GM12878 (cell line): Measurements from ENCODE around the gene DCDC1. TPM values are rescaled to one million over a fixed set of nuclear protein-coding genes. Genes with fewer than 3 reads are reported as not detected.

Source experiments
- ATAC-seq: fragments of 200-7000 bp; cut with Tn5 transposase; 3 replicates; pipeline ENCODE4 v1.9.1; 2020; ENCODE audit warnings: mild to moderate bottlenecking, moderate library complexity
- BruUV-seq: library from RNA; stranded (reverse); fragments of 400-500 nt; replicated peaks from 2 replicates; lab custom pipeline; 2021; lab: Mats Ljungman, UMichigan
- CTCF ChIA-PET: fragments of 300-600 bp; sonication (Branson Sonifier 250); formaldehyde crosslinking; extraction: SDS; loops from one replicate; lab custom pipeline; 2021; ENCODE audit warnings: inconsistent platforms; lab: Yijun Ruan, JAX
- POLR2A ChIA-PET: fragments of 350-600 bp; formaldehyde crosslinking; extraction: SDS; loops from one replicate; lab custom pipeline; 2021; ENCODE audit warnings: inconsistent platforms; lab: Charles Lee
- RAD21 ChIA-PET: fragments of 300-600 bp; sonication (Branson Sonifier 250); formaldehyde crosslinking; loops from one replicate; lab custom pipeline; 2023; ENCODE audit warnings: antibody characterized with exemption; ENCODE audit not compliant: unreplicated experiment; lab: Charles Lee
- SMC1A ChIA-PET: fragments of 300-600 bp; sonication (Branson Sonifier 250); formaldehyde crosslinking; loops from one replicate; lab custom pipeline; 2023; ENCODE audit not compliant: unreplicated experiment, uncharacterized antibody; lab: Charles Lee
- DNase-seq: peaks from one replicate; pipeline ENCODE4 v3.0.0-alpha.2; 2011; ENCODE audit warnings: low read depth, low spot score
- FAIRE-seq: peaks from 3 replicates; lab custom pipeline; 2011; peaks lifted over from hg19 to GRCh38; lab: Jason Lieb, UNC
- H2AFZ ChIP-seq: 2 replicates; pipeline ENCODE4 v1.6.0; 2011; ENCODE audit warnings: low read depth, low read length, control low read depth; ENCODE audit not compliant: control insufficient read depth
- H3K27ac ChIP-seq: 2 replicates; pipeline ENCODE4 v1.5.1; 2011; ENCODE audit warnings: control low read depth; ENCODE audit not compliant: control insufficient read depth, insufficient read depth
- H3K27me3 ChIP-seq, 2 experiments: replicated peaks in 1 of 2; 2 replicates each; pipeline versions ENCODE4 v1.6.0 to v1.6.1; 2011; ENCODE audit warnings: low read length in 1 of 2; ENCODE audit not compliant: control insufficient read depth in 2 of 2, insufficient read depth in 2 of 2
- H3K36me3 ChIP-seq, 2 experiments: 2 replicates each; pipeline ENCODE4 v1.5.1; 2011; ENCODE audit warnings: low read length in 1 of 2; ENCODE audit not compliant: control insufficient read depth in 2 of 2, insufficient read depth in 2 of 2
- H3K4me1 ChIP-seq: 2 replicates; pipeline ENCODE4 v1.6.1; 2011; ENCODE audit warnings: mild to moderate bottlenecking, low read length, moderate library complexity, mixed read lengths; ENCODE audit not compliant: control insufficient read depth, insufficient read depth
- H3K4me2 ChIP-seq: 2 replicates; pipeline ENCODE4 v1.6.0; 2011; ENCODE audit warnings: control low read depth; ENCODE audit not compliant: control insufficient read depth, insufficient read depth
- H3K4me3 ChIP-seq: fragments of 200-600 bp; sonication (generic); 2 replicates; pipeline ENCODE4 v1.5.1; 2016
- H3K79me2 ChIP-seq: 2 replicates; pipeline ENCODE4 v1.6.0; 2011; ENCODE audit warnings: low read length; ENCODE audit not compliant: control insufficient read depth, insufficient read depth
- H3K9ac ChIP-seq: 2 replicates; pipeline ENCODE4 v1.8.0; 2011; ENCODE audit warnings: low read length, control low read depth, mixed read lengths; ENCODE audit not compliant: control insufficient read depth, insufficient read depth
- H3K9me3 ChIP-seq: replicated peaks from 3 replicates; pipeline ENCODE4 v1.5.1; 2011; ENCODE audit warnings: mild to moderate bottlenecking, low read length; ENCODE audit not compliant: control insufficient read depth, insufficient read depth
- H4K20me1 ChIP-seq: 2 replicates; pipeline ENCODE4 v1.6.0; 2011; ENCODE audit not compliant: control insufficient read depth, insufficient read depth
- BCL11A ChIP-seq: IDR thresholded peaks from 2 replicates; pipeline ENCODE4 v1.6.1; 2011; ENCODE audit warnings: low read depth, low read length
- CHD4 ChIP-seq: fragments of 200-600 bp; sonication (generic); IDR thresholded peaks from 2 replicates; pipeline ENCODE4 v1.6.1; 2016; ENCODE audit warnings: mild to moderate bottlenecking
- CREM ChIP-seq: IDR thresholded peaks from 2 replicates; pipeline ENCODE4 v1.6.1; 2014; ENCODE audit warnings: antibody characterized with exemption, low read depth
- E2F4 ChIP-seq: IDR thresholded peaks from 2 replicates; pipeline ENCODE4 v1.6.1; 2012; ENCODE audit warnings: low read depth, low read length, improper control_type of control experiment
- FOXK2 ChIP-seq: fragments of 450-650 bp; IDR thresholded peaks from 2 replicates; pipeline ENCODE4 v1.6.1; 2017; ENCODE audit warnings: mild to moderate bottlenecking, moderate library complexity
- KAT2A ChIP-seq: conservative IDR thresholded peaks from 2 replicates; pipeline ENCODE4 v1.6.1; 2011; ENCODE audit warnings: low read depth, low read length; ENCODE audit not compliant: control insufficient read depth
- MTA3 ChIP-seq: IDR thresholded peaks from 2 replicates; pipeline ENCODE4 v1.6.1; 2012; ENCODE audit warnings: low read length, inconsistent platforms, borderline replicate concordance
- MYB ChIP-seq: fragments of 150-350 bp; IDR thresholded peaks from 2 replicates; pipeline ENCODE4 v1.6.1; 2014; ENCODE audit warnings: mild to moderate bottlenecking, low read depth, low read length, borderline replicate concordance
- PAX5 ChIP-seq: IDR thresholded peaks from 2 replicates; pipeline ENCODE4 v1.6.1; 2011; ENCODE audit warnings: low read depth, low read length, borderline replicate concordance
- PML ChIP-seq: IDR thresholded peaks from 2 replicates; pipeline ENCODE4 v1.6.1; 2012; ENCODE audit warnings: low read length, inconsistent platforms
- RELA ChIP-seq: fragments of 450-650 bp; IDR thresholded peaks from 2 replicates; pipeline ENCODE4 v1.8.0; 2014; ENCODE audit warnings: borderline replicate concordance; ENCODE audit not compliant: partially characterized antibody
- RUNX3 ChIP-seq: IDR thresholded peaks from 2 replicates; pipeline ENCODE4 v1.6.1; 2012; ENCODE audit warnings: low read length, inconsistent platforms
- SMAD5 ChIP-seq: IDR thresholded peaks from 2 replicates; pipeline ENCODE4 v1.6.1; 2016; ENCODE audit warnings: antibody characterized with exemption, low read depth
- SMARCA5 ChIP-seq: fragments of 450-650 bp; IDR thresholded peaks from 2 replicates; pipeline ENCODE4 v1.6.1; 2017; ENCODE audit warnings: mild to moderate bottlenecking
- SPI1 ChIP-seq: IDR thresholded peaks from 2 replicates; pipeline ENCODE4 v1.6.1; 2011; ENCODE audit warnings: low read depth, mild to moderate bottlenecking, low read length, moderate library complexity, borderline replicate concordance; ENCODE audit not compliant: insufficient read depth
- SUPT20H ChIP-seq: IDR thresholded peaks from 2 replicates; pipeline ENCODE4 v1.6.1; 2011; ENCODE audit warnings: low read depth, mild to moderate bottlenecking, low read length, moderate library complexity, borderline replicate concordance; ENCODE audit not compliant: control insufficient read depth
- TARDBP ChIP-seq: IDR thresholded peaks from 2 replicates; pipeline ENCODE4 v1.6.1; 2016; ENCODE audit warnings: borderline replicate concordance
- ZNF24 ChIP-seq: fragments of 450-650 bp; IDR thresholded peaks from 2 replicates; pipeline ENCODE4 v1.6.1; 2017; ENCODE audit warnings: antibody characterized with exemption, mild to moderate bottlenecking
- ZNF622 ChIP-seq: fragments of 450-650 bp; IDR thresholded peaks from 2 replicates; pipeline ENCODE4 v1.6.1; 2017; ENCODE audit warnings: mild to moderate bottlenecking, inconsistent platforms
- WGBS: methylation state at CpG from one replicate; pipeline ENCODE4 v1.1.6; 2016; ENCODE audit warnings: low lambda C conversion rate; ENCODE audit not compliant: insufficient replicate concordance, insufficient coverage; ENCODE audit errors: missing lambda C conversion rate; 5-methylcytosine and 5-hydroxymethylcytosine counted together
- in situ Hi-C: fragments of 300-500 bp; cut with MboI; formaldehyde crosslinking; loops from 9 replicates; pipeline ENCODE4 v1.14.3; 2018; ENCODE audit warnings: mixed read lengths
- intact Hi-C: fragments of 100-400 bp; cut with micrococcal nuclease; formaldehyde crosslinking; loops from one replicate; pipeline ENCODE4 v1.14.2; 2022; ENCODE audit not compliant: unreplicated experiment
- polyA plus RNA-seq, 11 experiments: library from polyadenylated mRNA; depleted of rRNA in 4 of 11; unstranded in 6 of 11; stranded (reverse) in 5 of 11; fragments of >200 nt; fragmentation: Nextera tagmentation in 4 of 11; fragmentation: Illumina TruSeq in 1 of 11; extraction: Ambion mirVana in 4 of 11; extraction: Trizol in 1 of 11; gene quantifications; 1 replicate in 1 of 11; 2 replicates in 10 of 11; pipeline versions ENCODE4 v1.2.1 to v1.2.3, GENCODE V29; 2011 to 2016; ENCODE audit warnings: inconsistent platforms in 2 of 11, missing spikeins in 2 of 11, low read depth in 1 of 11
- total RNA-seq, 4 experiments: library from RNA; depleted of rRNA in 3 of 4; stranded (reverse); fragments of >200 nt in 3 of 4; fragmentation: Illumina TruSeq in 1 of 4; extraction: Trizol in 1 of 4; gene quantifications; 2 replicates each; pipeline versions ENCODE4 v1.2.1 to v1.2.3, GENCODE V29; 2013 to 2021
- TF ChIP-seq, protein P1 (sequence below): fragments of 450-650 bp; IDR thresholded peaks from 2 replicates; pipeline ENCODE4 v1.6.1; 2016; ENCODE audit warnings: mild to moderate bottlenecking

Gene DCDC1
- total and polyA plus RNA-seq, 10 of the 15 experiments (the other 5 are each of a cell fraction or from before 2014, with no cell fraction given), result not detected

DNA sequence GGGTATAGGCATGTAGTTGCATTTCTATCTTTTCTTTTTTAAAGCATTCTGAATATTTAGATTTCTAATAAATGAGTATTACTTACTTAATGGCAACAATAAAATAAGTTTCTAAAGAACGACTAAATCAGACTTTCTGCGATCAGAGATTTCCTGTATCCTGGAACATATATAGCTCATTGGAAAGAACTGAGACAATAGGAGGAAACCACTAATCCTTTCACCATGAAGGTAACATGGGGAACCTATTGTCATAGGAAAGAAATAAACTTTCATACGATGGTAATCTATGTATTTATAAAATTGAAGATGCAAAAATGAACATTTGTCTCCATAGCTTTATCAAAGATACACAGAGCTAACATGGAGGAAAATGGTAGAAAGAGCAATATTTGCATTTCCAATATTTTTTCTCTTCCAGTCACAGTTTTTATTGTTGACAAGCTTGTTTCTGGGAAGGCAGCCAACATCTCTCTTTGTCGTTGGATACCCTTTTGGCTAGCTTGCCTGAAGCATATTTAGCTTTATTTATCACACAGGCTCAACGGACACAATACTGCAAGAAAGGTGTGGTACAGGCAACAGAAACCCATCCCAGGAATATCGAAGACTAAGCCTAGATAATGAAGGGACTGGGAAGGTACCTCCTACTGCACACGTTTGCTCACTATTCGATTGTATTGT, 490.1 kb downstream of the DCDC1 start:
- ChIA-PET CTCF (interaction anchor here (0.7 kb wide), 1 partner anchor 736 kb away, joined by 3 read pairs; no protein-coding TSS in a partner anchor), POLR2A (interaction anchor here (0.6 kb wide), 1 partner anchor 376 kb away, joined by 3 read pairs; no protein-coding TSS in a partner anchor), SMC1A (interaction anchor here (1.7 kb wide), 1 partner anchor 12 kb away, joined by 4 read pairs; no protein-coding TSS in a partner anchor), RAD21 (no interaction called here)
- in situ Hi-C loops, result no loop called here
- Histone ChIP-seq H3K4me2 (no peak overlapping the region), H3K4me1 (no peaks in the 10 kb centered on the region), H3K36me3 (no peaks in the 10 kb centered on the region), H4K20me1 (no peaks in the 10 kb centered on the region), H3K9me3 (no peaks in the 10 kb centered on the region), H3K27me3 (no peaks in the 10 kb centered on the region), H3K4me3 (no peak overlapping the region), H3K27ac (no peak overlapping the region), H3K79me2 (no peaks in the 10 kb centered on the region), H2AFZ (no peak overlapping the region), H3K9ac (no peak overlapping the region)
- intact Hi-C loops, result loop anchor here (5.0 kb wide), 1 partner anchor 78 kb away; no protein-coding TSS in a partner anchor
- ATAC-seq, result no peak
- no peak for FAIRE-seq
- BruUV-seq, result no TSS peak
- DNase-seq, result no peak
- WGBS, result 21% methylated on average over 8 of the region's 8 CpGs
- TF ChIP-seq RELA, result no peak
- no peak for TF ChIP-seq RUNX3
- TF ChIP-seq ZNF622, result no peak
- no peak for TF ChIP-seq BCL11A
- TF ChIP-seq, protein P1, sequence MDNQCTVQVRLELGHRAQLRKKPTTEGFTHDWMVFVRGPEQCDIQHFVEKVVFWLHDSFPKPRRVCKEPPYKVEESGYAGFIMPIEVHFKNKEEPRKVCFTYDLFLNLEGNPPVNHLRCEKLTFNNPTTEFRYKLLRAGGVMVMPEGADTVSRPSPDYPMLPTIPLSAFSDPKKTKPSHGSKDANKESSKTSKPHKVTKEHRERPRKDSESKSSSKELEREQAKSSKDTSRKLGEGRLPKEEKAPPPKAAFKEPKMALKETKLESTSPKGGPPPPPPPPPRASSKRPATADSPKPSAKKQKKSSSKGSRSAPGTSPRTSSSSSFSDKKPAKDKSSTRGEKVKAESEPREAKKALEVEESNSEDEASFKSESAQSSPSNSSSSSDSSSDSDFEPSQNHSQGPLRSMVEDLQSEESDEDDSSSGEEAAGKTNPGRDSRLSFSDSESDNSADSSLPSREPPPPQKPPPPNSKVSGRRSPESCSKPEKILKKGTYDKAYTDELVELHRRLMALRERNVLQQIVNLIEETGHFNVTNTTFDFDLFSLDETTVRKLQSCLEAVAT, result no peak
- TF ChIP-seq CHD4, result no peak
- TF ChIP-seq PAX5, result no peak
- TF ChIP-seq MTA3, result no peak
- no peak for TF ChIP-seq PML
- no peak for TF ChIP-seq SUPT20H
- no peak for TF ChIP-seq SPI1
- no peak for TF ChIP-seq ZNF24
- TF ChIP-seq CREM, result no peak
- no peak for TF ChIP-seq SMARCA5
- TF ChIP-seq SMAD5, result no peak
- TF ChIP-seq E2F4, result no peak
- no peak for TF ChIP-seq FOXK2
- TF ChIP-seq MYB, result no peak
- TF ChIP-seq KAT2A, result no peak
- no peak for TF ChIP-seq TARDBP
